ENCODE measurements around the gene CREBL2. TPM values are rescaled to one million over a fixed set of nuclear protein-coding genes. Genes with fewer than 3 reads are reported as not detected.
A peak's percentile ranks its signal among the peaks of the same experiment; 100 is the strongest.
"Not testable (repeated sequence)": the region's sequence is repeated elsewhere in the genome, so short reads cannot be mapped to it uniquely, and the experiment has no call there.

Gene CREBL2
- total RNA-seq, 1 donor, result 49.9 TPM

GRCh38 chr12:12636641-12637040 is 25.0 kb downstream of the CREBL2 start:
- no peak for TF ChIP-seq CTCF (IDR thresholded peaks at IDR 0.05; ENCODE audit: insufficient read depth, low read length)
- H3K4me3 ChIP-seq (ENCODE audit: low read depth, low read length), result no peak overlapping the region
- DNase-seq (ENCODE audit: low read depth), result no peak

GRCh38 chr12:12639995-12640394 is 28.3 kb downstream of the CREBL2 start:
- not testable (repeated sequence) for H3K4me3 ChIP-seq (ENCODE audit: low read depth, low read length); DNase-seq (ENCODE audit: low read depth)

- no peak for TF ChIP-seq CTCF (IDR thresholded peaks at IDR 0.05; ENCODE audit: insufficient read depth, low read length)
- DNase-seq (ENCODE audit: low read depth), result no peak
- no peak overlapping the region for H3K4me3 ChIP-seq (ENCODE audit: low read depth, low read length)
Observed at GRCh38 chr12:12641650-12642049, 30.0 kb downstream of the CREBL2 start.

- DNase-seq (ENCODE audit: low read depth), result no peak
- no peak overlapping the region for H3K4me3 ChIP-seq (ENCODE audit: low read depth, low read length)
- no peak for TF ChIP-seq CTCF (IDR thresholded peaks at IDR 0.05; ENCODE audit: insufficient read depth, low read length)
Observed at GRCh38 chr12:12642916-12643315, 31.2 kb downstream of the CREBL2 start.

- peak; percentile 53 for TF ChIP-seq CTCF (IDR thresholded peaks at IDR 0.05; ENCODE audit: insufficient read depth, low read length)
- DNase-seq (ENCODE audit: low read depth), result peak; percentile 50
- no peak overlapping the region for H3K4me3 ChIP-seq (ENCODE audit: low read depth, low read length)
Observed at GRCh38 chr12:12645485-12645884, 33.8 kb downstream of the CREBL2 start.

GRCh38 chr12:12645968-12646367 is 34.3 kb downstream of the CREBL2 start:
- H3K4me3 ChIP-seq (ENCODE audit: low read depth, low read length), result not testable (repeated sequence)
- peak; percentile 66 for DNase-seq (ENCODE audit: low read depth)

- TF ChIP-seq CTCF (IDR thresholded peaks at IDR 0.05; ENCODE audit: insufficient read depth, low read length), result no peak
- no peak for DNase-seq (ENCODE audit: low read depth)
- H3K4me3 ChIP-seq (ENCODE audit: low read depth, low read length), result no peak overlapping the region
Observed at GRCh38 chr12:12646483-12647072, 34.9 kb downstream of the CREBL2 start.

- TF ChIP-seq CTCF (IDR thresholded peaks at IDR 0.05; ENCODE audit: insufficient read depth, low read length), result no peak
- no peak for DNase-seq (ENCODE audit: low read depth)
- H3K4me3 ChIP-seq (ENCODE audit: low read depth, low read length), result no peak overlapping the region
Observed at GRCh38 chr12:12648284-12648683, 36.6 kb downstream of the CREBL2 start.
